ENCODE measurements around the gene RASAL2.

DNA sequence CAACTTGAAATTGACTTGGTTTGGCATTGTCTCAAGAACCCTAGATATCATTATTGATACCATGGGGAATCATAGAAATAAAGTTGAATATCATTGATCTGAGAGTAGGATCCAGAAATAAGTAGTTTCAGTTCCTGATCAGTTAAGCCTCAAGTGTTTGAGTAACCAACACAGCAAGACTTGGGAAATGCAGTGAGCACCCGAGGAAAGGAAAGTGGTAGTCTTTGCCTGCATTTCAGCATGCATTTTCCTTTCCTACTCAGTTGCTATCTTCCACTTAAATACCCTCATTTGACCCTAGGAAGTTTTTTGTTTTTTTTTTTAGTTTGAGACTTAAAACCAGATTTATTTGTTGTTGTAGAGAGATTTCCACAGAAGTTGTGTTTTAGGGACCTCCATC, 383.9 kb downstream of the RASAL2 start:
- TF ChIP-seq, protein P1, sequence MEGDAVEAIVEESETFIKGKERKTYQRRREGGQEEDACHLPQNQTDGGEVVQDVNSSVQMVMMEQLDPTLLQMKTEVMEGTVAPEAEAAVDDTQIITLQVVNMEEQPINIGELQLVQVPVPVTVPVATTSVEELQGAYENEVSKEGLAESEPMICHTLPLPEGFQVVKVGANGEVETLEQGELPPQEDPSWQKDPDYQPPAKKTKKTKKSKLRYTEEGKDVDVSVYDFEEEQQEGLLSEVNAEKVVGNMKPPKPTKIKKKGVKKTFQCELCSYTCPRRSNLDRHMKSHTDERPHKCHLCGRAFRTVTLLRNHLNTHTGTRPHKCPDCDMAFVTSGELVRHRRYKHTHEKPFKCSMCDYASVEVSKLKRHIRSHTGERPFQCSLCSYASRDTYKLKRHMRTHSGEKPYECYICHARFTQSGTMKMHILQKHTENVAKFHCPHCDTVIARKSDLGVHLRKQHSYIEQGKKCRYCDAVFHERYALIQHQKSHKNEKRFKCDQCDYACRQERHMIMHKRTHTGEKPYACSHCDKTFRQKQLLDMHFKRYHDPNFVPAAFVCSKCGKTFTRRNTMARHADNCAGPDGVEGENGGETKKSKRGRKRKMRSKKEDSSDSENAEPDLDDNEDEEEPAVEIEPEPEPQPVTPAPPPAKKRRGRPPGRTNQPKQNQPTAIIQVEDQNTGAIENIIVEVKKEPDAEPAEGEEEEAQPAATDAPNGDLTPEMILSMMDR (IDR thresholded peaks at IDR 0.05): no peak
- no peak for TF ChIP-seq POLR2A (IDR thresholded peaks at IDR 0.05)

Measured in adrenal gland (tissue), 5 donors.